ENCODE data around the gene DOCK2.

Gene DOCK2

GRCh38 chr5:169836835-169837536, 199.9 kb downstream of the DOCK2 start:
- H3K9me3 Mint-ChIP-seq, result peaks cover 4% of the 10 kb centered on the region
- no peaks in the 10 kb centered on the region for H3K4me1 Mint-ChIP-seq
- H3K27ac Mint-ChIP-seq, result no peak overlapping the region
- no peaks in the 10 kb centered on the region for H3K36me3 Mint-ChIP-seq (ENCODE audit: low read depth)
- no peak for DNase-seq
- H3K4me3 Mint-ChIP-seq, result no peak overlapping the region
- H3K27me3 Mint-ChIP-seq (ENCODE audit: low read depth, poor library complexity), result peaks cover 6% of the 10 kb centered on the region
- no peak for TF ChIP-seq CTCF (IDR thresholded peaks at IDR 0.05)

GRCh38 chr5:169837686-169838085, 200.6 kb downstream of the DOCK2 start:
- DNase-seq, result no peak
- H3K27me3 Mint-ChIP-seq (ENCODE audit: low read depth, poor library complexity), result peaks cover 6% of the 10 kb centered on the region
- H3K36me3 Mint-ChIP-seq (ENCODE audit: low read depth), result no peaks in the 10 kb centered on the region
- TF ChIP-seq CTCF (IDR thresholded peaks at IDR 0.05), result no peak
- H3K4me1 Mint-ChIP-seq, result no peaks in the 10 kb centered on the region
- H3K9me3 Mint-ChIP-seq, result peaks cover 4% of the 10 kb centered on the region
- no peak overlapping the region for H3K4me3 Mint-ChIP-seq
- H3K27ac Mint-ChIP-seq, result no peak overlapping the region

GRCh38 chr5:169838688-169839087, 201.6 kb downstream of the DOCK2 start:
- H3K4me1 Mint-ChIP-seq, result no peaks in the 10 kb centered on the region
- no peak for DNase-seq
- H3K27ac Mint-ChIP-seq, result no peak overlapping the region
- no peak for TF ChIP-seq CTCF (IDR thresholded peaks at IDR 0.05)
- no peak overlapping the region for H3K4me3 Mint-ChIP-seq
- no peaks in the 10 kb centered on the region for H3K27me3 Mint-ChIP-seq (ENCODE audit: low read depth, poor library complexity)
- H3K9me3 Mint-ChIP-seq, result peaks cover 4% of the 10 kb centered on the region
- no peaks in the 10 kb centered on the region for H3K36me3 Mint-ChIP-seq (ENCODE audit: low read depth)

GRCh38 chr5:169840405-169840804, 203.3 kb downstream of the DOCK2 start:
- H3K4me3 Mint-ChIP-seq, result no peak overlapping the region
- H3K4me1 Mint-ChIP-seq, result no peaks in the 10 kb centered on the region
- no peak overlapping the region for H3K27ac Mint-ChIP-seq
- TF ChIP-seq CTCF (IDR thresholded peaks at IDR 0.05), result no peak
- H3K27me3 Mint-ChIP-seq (ENCODE audit: low read depth, poor library complexity), result peaks cover 2% of the 10 kb centered on the region
- no peak for DNase-seq
- peaks cover 4% of the 10 kb centered on the region for H3K9me3 Mint-ChIP-seq
- H3K36me3 Mint-ChIP-seq (ENCODE audit: low read depth), result no peaks in the 10 kb centered on the region

GRCh38 chr5:169842699-169843098, 205.6 kb downstream of the DOCK2 start:
- TF ChIP-seq CTCF (IDR thresholded peaks at IDR 0.05), result no peak
- Mint-ChIP-seq H3K27ac (no peak overlapping the region), H3K9me3 (peaks cover 4% of the 10 kb centered on the region), H3K4me3 (no peak overlapping the region), H3K4me1 (no peaks in the 10 kb centered on the region), H3K36me3 (ENCODE audit: low read depth) (no peaks in the 10 kb centered on the region), H3K27me3 (ENCODE audit: low read depth, poor library complexity) (peaks cover 2% of the 10 kb centered on the region)
- DNase-seq, result no peak

- H3K27ac Mint-ChIP-seq, result no peak overlapping the region
- no peak overlapping the region for H3K4me3 Mint-ChIP-seq
- peaks cover 27% of the 10 kb centered on the region for H3K9me3 Mint-ChIP-seq
- H3K27me3 Mint-ChIP-seq (ENCODE audit: low read depth, poor library complexity), result peaks cover 7% of the 10 kb centered on the region
- no peak for TF ChIP-seq CTCF (IDR thresholded peaks at IDR 0.05)
- no peaks in the 10 kb centered on the region for H3K36me3 Mint-ChIP-seq (ENCODE audit: low read depth)
- H3K4me1 Mint-ChIP-seq, result no peaks in the 10 kb centered on the region
- no peak for DNase-seq
Measured at GRCh38 chr5:169847519-169847918, 210.4 kb downstream of the DOCK2 start.

Data from nephron progenitor cell (in vitro differentiated cells).